Measurements from ENCODE around the gene DCTN4.

GRCh38 chr5:150780187-150780692 lies 21.4 kb upstream of the DCTN4 start:
- TF ChIP-seq POLR2A (IDR thresholded peaks at IDR 0.05) (peak in 1 of 2 donors; percentile 22), EP300 (IDR thresholded peaks at IDR 0.05) (peak; percentile 30 to 89 (median 65)), CTCF (IDR thresholded peaks at IDR 0.05) (no peak), POLR2AphosphoS5 (IDR thresholded peaks at IDR 0.05) (peak; percentile 63 to 79 (median 76))
